Activated B cell treated with CpG ODN at 0.5 μM for 24 hours (primary cell): ENCODE results near the gene RUFY1. TPM values are rescaled to one million over a fixed set of nuclear protein-coding genes. Genes with fewer than 3 reads are reported as not detected.

Source experiments
- ATAC-seq: fragments of 200-7000 bp; cut with Tn5 transposase; one replicate; pipeline ENCODE4 v1.10.0; 2021; ENCODE audit warnings: low read depth, mild to moderate bottlenecking, moderate library complexity
- CTCF ChIA-PET: fragments of 350-600 bp; sonication (Branson Sonifier 250); formaldehyde crosslinking; loops from one replicate; lab custom pipeline; 2021; ENCODE audit warnings: antibody characterized with exemption; lab: Charles Lee
- POLR2A ChIA-PET: fragments of 350-600 bp; sonication (Branson Sonifier 250); formaldehyde crosslinking; loops from one replicate; lab custom pipeline; 2021; ENCODE audit warnings: antibody characterized with exemption; lab: Charles Lee
- DNase-seq: peaks from one replicate; pipeline ENCODE4 v3.0.0; 2022
- H3K27ac Mint-ChIP-seq: one replicate; pipeline ENCODE4 v1.8.0; 2020; ENCODE audit warnings: mixed read lengths
- H3K27me3 Mint-ChIP-seq: one replicate; pipeline ENCODE4 v1.8.0; 2021; ENCODE audit warnings: mixed read lengths
- H3K36me3 Mint-ChIP-seq: one replicate; pipeline ENCODE4 v1.8.0; 2021; ENCODE audit warnings: low read depth, mixed read lengths
- H3K4me1 Mint-ChIP-seq: one replicate; pipeline ENCODE4 v1.8.0; 2021; ENCODE audit warnings: mixed read lengths
- H3K4me3 Mint-ChIP-seq: one replicate; pipeline ENCODE4 v1.8.0; 2020; ENCODE audit warnings: mild to moderate bottlenecking, mixed read lengths
- H3K9me3 Mint-ChIP-seq: one replicate; pipeline ENCODE4 v1.8.0; 2020; ENCODE audit warnings: mixed read lengths
- CTCF ChIP-seq: fragments of 200-600 bp; IDR thresholded peaks from one replicate; pipeline ENCODE4 v1.8.0; 2022; ENCODE audit warnings: antibody characterized with exemption, mild to moderate bottlenecking
- intact Hi-C: fragments of 100-400 bp; cut with micrococcal nuclease; formaldehyde crosslinking; loops from one replicate; pipeline ENCODE4 v1.15.1; 2024
- total RNA-seq: library from RNA; stranded (reverse); gene quantifications from 2 replicates; pipeline ENCODE4 v1.2.3, GENCODE V29; 2022

RUFY1 gene
- total RNA-seq, 1 donor from 2014 or later: 95.8 TPM

GRCh38 chr5:179568721-179569120 lies 18.4 kb downstream of the RUFY1 start:
- Mint-ChIP-seq H3K27me3 (no peaks in the 10 kb centered on the region), H3K27ac (no peak overlapping the region), H3K4me3 (no peak overlapping the region), H3K4me1 (no peaks in the 10 kb centered on the region), H3K9me3 (no peaks in the 10 kb centered on the region), H3K36me3 (peaks cover 65% of the 10 kb centered on the region)
- intact Hi-C loops: no loop called here
- ATAC-seq (no peak), DNase-seq (no peak)
- CTCF ChIA-PET: no interaction called here
- POLR2A ChIA-PET: no interaction called here
- no peak for TF ChIP-seq CTCF

GRCh38 chr5:179572386-179572785 lies 22.0 kb downstream of the RUFY1 start:
- Mint-ChIP-seq H3K36me3 (peaks cover 72% of the 10 kb centered on the region), H3K4me3 (no peak overlapping the region), H3K27ac (no peak overlapping the region), H3K4me1 (no peaks in the 10 kb centered on the region), H3K27me3 (no peaks in the 10 kb centered on the region), H3K9me3 (no peaks in the 10 kb centered on the region)
- ATAC-seq (no peak), DNase-seq (no peak)
- ChIA-PET POLR2A (interaction anchor here (0.6 kb wide), 1 partner anchor 16 kb away, joined by 4 read pairs; no protein-coding TSS in a partner anchor), CTCF (no interaction called here)
- TF ChIP-seq CTCF: no peak
- intact Hi-C loops: no loop called here

DNA sequence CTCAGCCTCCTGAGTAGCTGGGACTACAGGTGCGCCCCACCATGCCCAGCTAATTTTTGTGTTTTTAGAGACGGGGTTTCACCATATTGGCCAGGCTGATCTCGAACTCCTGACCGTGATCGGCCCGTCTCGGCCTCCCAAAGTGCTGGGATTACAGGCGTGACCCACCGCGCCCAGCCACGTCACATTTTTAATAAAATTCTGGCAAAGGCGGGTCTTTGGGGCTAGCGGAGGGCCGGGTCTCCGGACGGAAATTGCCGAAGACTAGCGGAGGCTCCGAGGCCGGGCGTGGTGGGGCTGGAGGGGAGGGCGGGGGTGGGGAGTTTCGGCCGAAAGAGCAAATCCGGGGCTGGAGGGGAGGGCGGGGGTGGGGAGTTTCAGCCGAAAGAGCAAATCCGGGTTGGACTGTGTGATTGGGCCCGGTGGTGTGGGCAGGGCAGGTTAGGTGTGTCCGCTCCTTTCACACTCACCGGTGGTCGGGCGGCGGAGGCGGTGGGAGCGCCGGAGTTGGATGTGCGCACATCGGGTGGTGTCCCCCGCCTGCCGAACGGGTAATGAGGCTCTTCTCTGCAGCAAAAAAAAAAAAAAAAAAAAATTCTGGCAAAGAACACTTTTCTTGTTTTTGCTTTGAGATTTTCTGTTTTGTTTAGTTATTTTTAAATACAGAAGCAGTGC lies 27.1 kb downstream of the RUFY1 start:
- no peak for ATAC-seq
- H3K27ac Mint-ChIP-seq: no peak overlapping the region
- peaks cover 68% of the 10 kb centered on the region for H3K36me3 Mint-ChIP-seq
- no peak for TF ChIP-seq CTCF
- H3K4me1 Mint-ChIP-seq: no peaks in the 10 kb centered on the region
- no peaks in the 10 kb centered on the region for H3K27me3 Mint-ChIP-seq
- ChIA-PET CTCF (no interaction called here), POLR2A (no interaction called here)
- intact Hi-C loops: no loop called here
- no peaks in the 10 kb centered on the region for H3K9me3 Mint-ChIP-seq
- DNase-seq: no peak
- no peak overlapping the region for H3K4me3 Mint-ChIP-seq

- DNase-seq: no peak
- intact Hi-C loops: no loop called here
- no peak for ATAC-seq
- Mint-ChIP-seq H3K9me3 (no peaks in the 10 kb centered on the region), H3K4me1 (no peaks in the 10 kb centered on the region), H3K36me3 (peaks cover 69% of the 10 kb centered on the region), H3K4me3 (no peak overlapping the region), H3K27ac (no peak overlapping the region), H3K27me3 (no peaks in the 10 kb centered on the region)
- no peak for TF ChIP-seq CTCF
- POLR2A ChIA-PET: no interaction called here
- CTCF ChIA-PET: interaction anchor here (1.0 kb wide), 1 partner anchor 419 kb away, joined by 3 read pairs; no protein-coding TSS in a partner anchor
These were observed 35.6 kb downstream of the RUFY1 start for GRCh38 chr5:179585941-179586401.

GRCh38 chr5:179588166-179588565 lies 37.8 kb downstream of the RUFY1 start:
- Mint-ChIP-seq H3K4me1 (no peaks in the 10 kb centered on the region), H3K27ac (no peak overlapping the region), H3K4me3 (no peak overlapping the region), H3K9me3 (no peaks in the 10 kb centered on the region), H3K36me3 (peaks cover 74% of the 10 kb centered on the region), H3K27me3 (no peaks in the 10 kb centered on the region)
- ATAC-seq (no peak), DNase-seq (no peak)
- TF ChIP-seq CTCF: no peak
- ChIA-PET CTCF (no interaction called here), POLR2A (no interaction called here)
- intact Hi-C loops: loop anchor here (2.0 kb wide), 1 partner anchor 33 kb away; no protein-coding TSS in a partner anchor
